ENCODE measurements around the gene CLEC16A. TPM values are rescaled to one million over a fixed set of nuclear protein-coding genes. Genes with fewer than 3 reads are reported as not detected.

Gene CLEC16A
- total and polyA plus RNA-seq, 8 donors: 8.1 to 17.2 (median 10.7) TPM

DNA sequence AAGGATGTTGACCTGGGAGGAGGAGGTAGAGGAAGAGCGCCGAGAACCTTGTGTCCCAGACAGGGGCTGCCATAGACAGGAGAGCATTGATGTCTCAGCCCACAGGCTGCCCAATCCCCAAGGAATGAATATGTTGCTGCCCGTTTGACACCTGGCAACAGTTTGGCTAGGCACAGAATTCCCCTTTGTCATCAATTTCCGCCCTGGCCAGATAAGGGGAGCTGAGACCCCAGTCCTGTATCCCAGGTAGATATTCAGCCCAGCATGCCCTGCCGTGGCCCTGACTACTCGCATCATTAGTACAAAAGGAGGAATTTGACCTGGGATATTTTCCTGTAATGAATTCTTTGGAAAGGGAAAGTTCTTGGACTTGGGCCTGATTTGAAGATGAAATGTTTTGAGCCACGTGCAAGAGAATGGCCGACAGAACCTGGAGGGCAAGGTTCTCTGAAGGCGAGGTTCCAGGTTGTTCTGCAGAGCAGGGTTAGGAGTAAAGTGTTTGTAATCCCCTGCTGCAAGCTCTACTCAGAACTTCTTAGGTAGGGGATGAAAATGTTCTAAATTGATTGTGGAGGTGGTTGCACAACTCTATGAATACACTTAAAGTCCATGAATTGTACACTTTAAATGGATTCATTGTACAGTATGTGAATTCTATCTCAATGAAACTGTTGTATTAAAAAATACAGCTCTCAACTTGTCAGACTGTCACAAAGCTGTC lies 202.8 kb downstream of the CLEC16A start:
- no peak overlapping the region for H3K4me3 ChIP-seq
- H3K27me3 ChIP-seq: no peaks in the 10 kb centered on the region
- DNase-seq: no peak
- no peaks in the 10 kb centered on the region for H3K9me3 ChIP-seq
- WGBS, 2 donors: 71 to 76% methylated on average over 9 of the region's 9 CpGs
- TF ChIP-seq, protein P1, sequence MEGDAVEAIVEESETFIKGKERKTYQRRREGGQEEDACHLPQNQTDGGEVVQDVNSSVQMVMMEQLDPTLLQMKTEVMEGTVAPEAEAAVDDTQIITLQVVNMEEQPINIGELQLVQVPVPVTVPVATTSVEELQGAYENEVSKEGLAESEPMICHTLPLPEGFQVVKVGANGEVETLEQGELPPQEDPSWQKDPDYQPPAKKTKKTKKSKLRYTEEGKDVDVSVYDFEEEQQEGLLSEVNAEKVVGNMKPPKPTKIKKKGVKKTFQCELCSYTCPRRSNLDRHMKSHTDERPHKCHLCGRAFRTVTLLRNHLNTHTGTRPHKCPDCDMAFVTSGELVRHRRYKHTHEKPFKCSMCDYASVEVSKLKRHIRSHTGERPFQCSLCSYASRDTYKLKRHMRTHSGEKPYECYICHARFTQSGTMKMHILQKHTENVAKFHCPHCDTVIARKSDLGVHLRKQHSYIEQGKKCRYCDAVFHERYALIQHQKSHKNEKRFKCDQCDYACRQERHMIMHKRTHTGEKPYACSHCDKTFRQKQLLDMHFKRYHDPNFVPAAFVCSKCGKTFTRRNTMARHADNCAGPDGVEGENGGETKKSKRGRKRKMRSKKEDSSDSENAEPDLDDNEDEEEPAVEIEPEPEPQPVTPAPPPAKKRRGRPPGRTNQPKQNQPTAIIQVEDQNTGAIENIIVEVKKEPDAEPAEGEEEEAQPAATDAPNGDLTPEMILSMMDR (IDR thresholded peaks at IDR 0.05): no peak
- ATAC-seq: no peak
- no peak for FAIRE-seq
- H3K4me1 ChIP-seq: no peaks in the 10 kb centered on the region
- intact Hi-C loops (cut with DNase I): no loop called here
- peak overlapping the region in 2 of 4 donors; percentile 5 to 38 for H3K27ac ChIP-seq
- no peaks in the 10 kb centered on the region for H3K36me3 ChIP-seq

DNA sequence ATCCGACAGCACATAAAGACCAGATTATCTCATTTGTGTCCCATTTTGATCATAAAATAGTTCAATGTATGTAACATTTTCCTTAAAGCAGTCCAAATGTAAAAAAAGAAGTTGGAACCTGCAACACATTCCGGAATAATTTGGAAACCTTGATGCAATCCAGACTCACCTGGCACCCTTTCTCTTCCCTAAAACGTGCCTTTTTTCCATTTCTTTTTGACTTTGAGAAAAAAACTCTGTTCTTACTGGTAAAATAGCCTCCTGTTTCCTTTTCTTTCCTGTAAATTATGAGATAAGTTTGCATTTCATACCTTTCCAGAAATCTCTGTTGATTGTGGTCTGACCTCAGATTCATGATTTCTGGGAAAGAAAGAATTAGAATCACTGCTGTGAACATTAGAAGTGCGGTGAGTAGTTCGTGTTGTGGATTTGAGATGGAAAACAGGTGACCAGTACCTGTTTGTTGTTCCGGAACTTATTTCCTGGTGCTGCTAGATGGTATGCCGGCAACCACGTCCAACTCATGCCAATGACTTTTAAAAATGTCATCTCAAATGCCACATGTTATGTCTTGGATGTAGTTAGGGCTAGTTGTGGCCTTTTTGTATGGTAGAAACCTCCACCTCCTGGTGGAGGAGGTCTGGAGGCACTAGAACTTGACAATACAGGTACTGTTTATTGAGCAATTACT lies 203.5 kb downstream of the CLEC16A start:
- no peaks in the 10 kb centered on the region for H3K4me1 ChIP-seq
- TF ChIP-seq, protein P1 (IDR thresholded peaks at IDR 0.05): no peak
- H3K9me3 ChIP-seq: no peaks in the 10 kb centered on the region
- H3K27me3 ChIP-seq: no peaks in the 10 kb centered on the region
- H3K4me3 ChIP-seq: no peak overlapping the region
- DNase-seq: no peak
- no peaks in the 10 kb centered on the region for H3K36me3 ChIP-seq
- no peak for FAIRE-seq
- peak overlapping the region in 2 of 4 donors; percentile 5 to 38 for H3K27ac ChIP-seq
- 62 to 65% methylated on average over 8 of the region's 8 CpGs for WGBS, 2 donors
- peak in 3 of 4 donors; percentile 34 to 60 (median 34) for ATAC-seq
- intact Hi-C loops (cut with DNase I): no loop called here

DNA sequence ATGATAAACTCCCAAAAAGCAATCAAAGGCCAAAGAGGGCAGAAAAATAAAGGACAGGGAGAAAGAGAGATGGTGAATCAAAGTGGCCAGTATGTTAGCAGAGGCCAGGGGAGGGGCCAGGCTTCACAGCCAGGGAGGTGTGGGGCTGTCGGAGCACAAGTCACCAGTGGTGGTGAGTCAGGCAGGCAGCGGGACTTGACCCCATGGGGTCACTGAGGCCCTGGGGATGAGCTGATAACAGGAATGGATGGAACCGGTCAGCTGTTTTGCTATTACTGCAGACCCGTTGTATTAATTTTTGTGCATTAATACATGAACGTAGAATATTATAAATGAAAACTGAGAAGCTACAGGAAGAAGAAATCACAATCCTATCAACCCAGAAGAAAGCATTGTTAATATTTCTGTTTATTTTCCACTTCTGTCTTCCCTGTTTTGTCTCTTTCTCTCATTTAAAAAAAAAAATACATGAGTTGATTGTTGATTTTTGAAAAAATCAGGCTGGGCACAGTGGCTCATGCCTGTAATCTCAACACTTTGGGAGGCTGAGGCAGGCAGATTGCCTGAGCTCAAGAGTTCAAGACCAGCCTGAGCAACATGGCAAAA lies 204.8 kb downstream of the CLEC16A start:
- TF ChIP-seq, protein P1 (IDR thresholded peaks at IDR 0.05): no peak
- H3K4me1 ChIP-seq: no peaks in the 10 kb centered on the region
- intact Hi-C loops (cut with DNase I): no loop called here
- H3K27ac ChIP-seq: no peak overlapping the region
- 89 to 93% methylated on average over 5 of the region's 5 CpGs for WGBS, 2 donors
- no peak overlapping the region for H3K4me3 ChIP-seq
- no peak for DNase-seq
- FAIRE-seq: no peak
- H3K9me3 ChIP-seq: no peaks in the 10 kb centered on the region
- no peaks in the 10 kb centered on the region for H3K36me3 ChIP-seq
- no peak for ATAC-seq
- no peaks in the 10 kb centered on the region for H3K27me3 ChIP-seq

DNA sequence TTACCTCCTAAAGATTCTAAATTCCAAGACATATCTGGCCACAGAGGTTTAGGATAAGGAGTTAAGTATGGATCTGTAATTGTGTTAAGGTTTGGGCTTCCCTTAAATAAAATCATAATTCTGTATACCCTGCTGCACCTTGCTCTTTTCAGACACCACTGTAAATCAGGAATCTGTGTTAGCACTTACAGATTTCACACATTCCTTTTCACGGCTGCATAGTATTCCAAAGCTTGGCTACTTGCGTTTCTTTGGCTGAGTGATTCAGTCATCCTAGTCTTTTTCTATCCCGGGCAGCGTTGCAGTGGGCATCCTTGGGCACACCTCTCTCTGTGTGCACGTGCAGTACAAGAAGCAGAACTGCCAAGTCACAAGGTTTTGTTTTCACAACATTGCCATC lies 205.8 kb downstream of the CLEC16A start:
- TF ChIP-seq, protein P1 (IDR thresholded peaks at IDR 0.05): no peak
- ATAC-seq: no peak
- no peak for FAIRE-seq
- H3K9me3 ChIP-seq: no peaks in the 10 kb centered on the region
- H3K36me3 ChIP-seq: no peaks in the 10 kb centered on the region
- DNase-seq: no peak
- H3K4me3 ChIP-seq: no peak overlapping the region
- H3K4me1 ChIP-seq: no peaks in the 10 kb centered on the region
- H3K27ac ChIP-seq: no peak overlapping the region
- H3K27me3 ChIP-seq: no peaks in the 10 kb centered on the region
- 97 to 99% methylated on average over 5 of the region's 5 CpGs for WGBS, 2 donors
- intact Hi-C loops (cut with DNase I): no loop called here
